Testis (tissue), 3 donors: ENCODE results near the gene OPCML. TPM values are rescaled to one million over a fixed set of nuclear protein-coding genes. Genes with fewer than 3 reads are reported as not detected.

Experiments
- DNase-seq: peaks from one replicate; pipeline ENCODE4 v3.0.0-alpha.2; 2019
- H3K27ac ChIP-seq, 2 donors: fragments of 200-600 bp; sonication (generic); one replicate each; pipeline ENCODE4 v1.5.1; 2019
- H3K27me3 ChIP-seq: fragments of 200-600 bp; sonication (generic); one replicate; pipeline ENCODE4 v1.5.1; 2019
- H3K36me3 ChIP-seq: fragments of 200-600 bp; sonication (generic); one replicate; pipeline ENCODE4 v1.5.1; 2017; ENCODE audit warnings: low read depth; ENCODE audit errors: missing control alignments
- H3K4me1 ChIP-seq: fragments of 200-600 bp; sonication (generic); one replicate; pipeline ENCODE4 v1.5.1; 2019
- H3K4me3 ChIP-seq, 2 donors: fragments of 200-600 bp; sonication (generic); one replicate each; pipeline ENCODE4 v1.5.1; 2017 to 2019
- H3K9me3 ChIP-seq: fragments of 200-600 bp; sonication (generic); one replicate; pipeline ENCODE4 v1.5.1; 2017
- CTCF ChIP-seq, 3 experiments: fragments of 450-650 bp in 2 of 3; fragments of 200-600 bp in 1 of 3; sonication (generic) in 1 of 3; IDR thresholded peaks; one replicate each; pipeline ENCODE4 v1.5.1; 2016 to 2019; ENCODE audit warnings: antibody characterized with exemption in 3 of 3, mild to moderate bottlenecking in 2 of 3, moderate library complexity in 1 of 3
- POLR2A ChIP-seq: fragments of 450-650 bp; IDR thresholded peaks from one replicate; pipeline ENCODE4 v1.6.1; 2017; ENCODE audit warnings: antibody characterized with exemption, mild to moderate bottlenecking, moderate library complexity
- WGBS, 2 donors: methylation state at CpG; one replicate each; pipeline ENCODE4 v1.1.5; 2018; 5-methylcytosine and 5-hydroxymethylcytosine counted together
- intact Hi-C: fragments of 100-400 bp; cut with DNase I; formaldehyde crosslinking; loops from one replicate; pipeline ENCODE4 v1.15.1; 2023; ENCODE audit warnings: low total_unique reads
- polyA plus RNA-seq: library from polyadenylated mRNA; stranded (reverse); fragments of 350-450 nt; fragmentation: Illumina TruSeq; extraction: RNeasy Lipid Tissue Mini Kit (QIAGEN cat#74804); gene quantifications from one replicate; pipeline ENCODE4 v1.2.3, GENCODE V29; 2014; ENCODE audit warnings: low read depth, low replicate concordance; ENCODE audit not compliant: insufficient read depth
- total RNA-seq, 2 donors: library from RNA; depleted of rRNA; stranded (reverse); fragments of >200 nt; gene quantifications; one replicate each; pipeline ENCODE4 v1.2.3, GENCODE V29; 2016

OPCML gene
- total and polyA plus RNA-seq, 3 donors from 2014 or later, result 0.16 to 2.7 (median 0.62) TPM

DNA sequence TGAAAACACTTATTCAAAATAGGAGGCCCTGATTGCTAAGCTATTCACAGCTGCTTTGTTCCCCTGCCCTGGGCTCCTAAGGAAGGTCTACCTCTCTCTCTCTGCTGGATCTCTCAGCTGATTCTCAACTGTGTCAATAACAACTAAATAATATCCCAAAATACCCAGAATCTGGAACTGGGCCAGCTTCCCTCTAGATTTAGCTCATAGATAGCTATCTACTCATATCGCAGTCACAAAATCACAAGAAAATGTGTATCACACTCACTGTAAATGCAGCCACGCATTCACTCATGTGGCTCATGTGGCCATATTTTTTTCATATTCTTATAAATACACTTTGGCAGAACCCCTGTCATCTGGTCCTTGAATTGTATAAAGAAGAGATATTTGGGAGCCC, 555.1 kb downstream of the OPCML start:
- no peaks in the 10 kb centered on the region for H3K9me3 ChIP-seq
- no peak overlapping the region for H3K27ac ChIP-seq
- TF ChIP-seq CTCF (IDR thresholded peaks at IDR 0.05) (no peak), POLR2A (no peak)
- intact Hi-C loops, result no loop called here
- WGBS, 2 donors, result 83 to 97% methylated on average over 2 of the region's 2 CpGs
- H3K4me1 ChIP-seq, result no peaks in the 10 kb centered on the region
- no peak overlapping the region for H3K4me3 ChIP-seq
- no peaks in the 10 kb centered on the region for H3K27me3 ChIP-seq
- DNase-seq, result no peak
- H3K36me3 ChIP-seq, result no peaks in the 10 kb centered on the region

DNA sequence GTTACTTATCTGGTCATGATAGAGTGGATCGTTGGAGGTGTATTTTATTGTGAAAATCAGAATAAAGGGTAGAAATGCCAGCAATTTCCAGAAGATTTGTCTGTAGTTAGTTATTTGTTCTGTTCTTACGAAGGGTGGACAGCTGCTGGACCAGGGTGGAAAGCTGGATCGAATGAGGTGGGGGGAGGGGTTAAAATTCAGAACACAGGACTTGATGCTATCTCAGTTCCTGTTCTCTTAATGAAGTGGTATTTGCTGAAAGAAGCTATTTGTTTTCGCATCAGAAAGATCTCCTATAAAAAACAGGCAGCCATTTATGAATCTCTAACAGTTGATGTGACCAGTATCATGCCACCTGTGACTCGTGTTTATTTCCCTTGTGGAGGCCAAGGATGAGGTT, 556.2 kb downstream of the OPCML start:
- no peak for TF ChIP-seq POLR2A
- no peak for TF ChIP-seq CTCF (IDR thresholded peaks at IDR 0.05)
- H3K27me3 ChIP-seq, result no peaks in the 10 kb centered on the region
- DNase-seq, result no peak
- intact Hi-C loops, result no loop called here
- H3K9me3 ChIP-seq, result no peaks in the 10 kb centered on the region
- 71 to 79% methylated on average over 5 of the region's 5 CpGs for WGBS, 2 donors
- H3K27ac ChIP-seq, result no peak overlapping the region
- H3K36me3 ChIP-seq, result no peaks in the 10 kb centered on the region
- no peak overlapping the region for H3K4me3 ChIP-seq
- H3K4me1 ChIP-seq, result no peaks in the 10 kb centered on the region

DNA sequence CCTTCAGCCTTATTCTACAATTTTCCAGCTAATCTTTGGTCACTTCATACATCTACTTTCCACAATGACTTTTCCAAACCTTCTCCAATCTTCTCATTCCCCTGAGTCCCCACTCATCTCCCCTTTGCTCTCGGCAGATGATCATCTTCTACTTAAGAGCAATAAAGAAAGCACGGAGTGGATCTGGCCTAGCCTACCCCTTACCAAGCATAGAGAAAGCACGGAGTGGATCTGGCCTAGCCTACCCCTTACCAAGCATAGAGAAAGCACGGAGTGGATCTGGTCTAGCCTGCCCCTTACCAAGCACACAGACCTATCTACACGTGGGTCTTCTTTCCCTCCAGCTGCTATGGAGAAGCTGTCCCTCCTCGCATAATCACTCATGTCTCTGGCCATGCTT, 558.6 kb downstream of the OPCML start:
- WGBS, 2 donors, result 55 to 63% methylated on average over 6 of the region's 6 CpGs
- intact Hi-C loops, result no loop called here
- TF ChIP-seq POLR2A, result no peak
- TF ChIP-seq CTCF (IDR thresholded peaks at IDR 0.05), result no peak
- Histone ChIP-seq H3K27ac (no peak overlapping the region), H3K9me3 (no peaks in the 10 kb centered on the region), H3K36me3 (no peaks in the 10 kb centered on the region), H3K4me3 (no peak overlapping the region), H3K4me1 (no peaks in the 10 kb centered on the region), H3K27me3 (no peaks in the 10 kb centered on the region)
- no peak for DNase-seq

GRCh38 chr11:132972565-132972964, 559.7 kb downstream of the OPCML start:
- Histone ChIP-seq H3K27ac (no peak overlapping the region), H3K36me3 (no peaks in the 10 kb centered on the region), H3K4me1 (no peaks in the 10 kb centered on the region), H3K27me3 (no peaks in the 10 kb centered on the region), H3K4me3 (no peak overlapping the region), H3K9me3 (no peaks in the 10 kb centered on the region)
- DNase-seq, result no peak
- TF ChIP-seq POLR2A, result no peak
- no peak for TF ChIP-seq CTCF (IDR thresholded peaks at IDR 0.05)
- intact Hi-C loops, result no loop called here
- 75 to 82% methylated on average over 3 of the region's 3 CpGs for WGBS, 2 donors

- DNase-seq, result no peak
- H3K4me1 ChIP-seq, result no peaks in the 10 kb centered on the region
- TF ChIP-seq CTCF (IDR thresholded peaks at IDR 0.05) (no peak), POLR2A (no peak)
- H3K27ac ChIP-seq, result no peak overlapping the region
- intact Hi-C loops, result no loop called here
- no peaks in the 10 kb centered on the region for H3K36me3 ChIP-seq
- no peak overlapping the region for H3K4me3 ChIP-seq
- H3K27me3 ChIP-seq, result no peaks in the 10 kb centered on the region
- H3K9me3 ChIP-seq, result no peaks in the 10 kb centered on the region
- WGBS, 2 donors, result 56 to 60% methylated on average over 4 of the region's 4 CpGs
Observed at GRCh38 chr11:132971351-132971750, 561.0 kb downstream of the OPCML start.
